Peyer's patch (tissue), 4 donors: ENCODE measurements around the gene SLC9A3. TPM values are rescaled to one million over a fixed set of nuclear protein-coding genes. Genes with fewer than 3 reads are reported as not detected.

Experiments used
- DNase-seq, 3 donors: peaks; one replicate each; pipeline ENCODE4 v3.0.0-alpha.2; 2017 to 2019
- H3K27ac ChIP-seq, 4 donors: fragments of 200-600 bp; sonication (generic); one replicate each; pipeline ENCODE4 v1.5.1; 2016 to 2019
- H3K27me3 ChIP-seq, 2 donors: fragments of 200-600 bp; sonication (generic); one replicate each; pipeline ENCODE4 v1.5.1; 2019
- H3K36me3 ChIP-seq, 3 donors: fragments of 200-600 bp; sonication (generic); one replicate each; pipeline ENCODE4 v1.5.1; 2016 to 2019
- H3K4me1 ChIP-seq, 4 donors: fragments of 200-600 bp; sonication (generic); one replicate each; pipeline ENCODE4 v1.5.1; 2016 to 2019
- H3K4me3 ChIP-seq, 4 donors: fragments of 200-600 bp; sonication (generic); 1 replicate in 3 of 4; 2 replicates in 1 of 4; pipeline ENCODE4 v1.5.1; 2016 to 2019; ENCODE audit warnings: mild to moderate bottlenecking in 1 of 4
- H3K9me3 ChIP-seq, 4 donors: fragments of 200-600 bp; sonication (generic); one replicate each; pipeline ENCODE4 v1.5.1; 2016 to 2019; ENCODE audit warnings: mild to moderate bottlenecking in 1 of 4
- CTCF ChIP-seq, 6 experiments: fragments of 450-650 bp in 4 of 6; fragments of 200-600 bp in 2 of 6; sonication (generic) in 1 of 6; IDR thresholded peaks; one replicate each; pipeline ENCODE4 v1.5.1; 2017 to 2019; ENCODE audit warnings: antibody characterized with exemption in 6 of 6, mild to moderate bottlenecking in 3 of 6, moderate library complexity in 1 of 6
- POLR2A ChIP-seq, 2 donors: fragments of 450-650 bp; IDR thresholded peaks; one replicate each; pipeline ENCODE4 v1.5.1; 2017; ENCODE audit warnings: antibody characterized with exemption in 2 of 2, mild to moderate bottlenecking in 2 of 2, moderate library complexity in 2 of 2
- total RNA-seq, 4 donors: library from RNA; depleted of rRNA; stranded (reverse); fragments of >200 nt; gene quantifications; one replicate each; pipeline ENCODE4 v1.1.0, GENCODE V29; 2016

The SLC9A3 gene
- total RNA-seq, 4 donors from 2014 or later = 16.5 to 320 (median 283) TPM

- TF ChIP-seq CTCF (IDR thresholded peaks at IDR 0.05) (no peak), POLR2A (IDR thresholded peaks at IDR 0.05) (no peak)
- H3K4me3 ChIP-seq = no peak overlapping the region
- H3K27me3 ChIP-seq = no peaks in the 10 kb centered on the region
- peaks cover 0 to 6% (median 0%) of the 10 kb centered on the region in 3 donors for H3K36me3 ChIP-seq
- H3K27ac ChIP-seq = no peak overlapping the region
- DNase-seq = no peak
- no peaks in the 10 kb centered on the region for H3K9me3 ChIP-seq
- peaks cover 0 to 7% (median 0%) of the 10 kb centered on the region in 4 donors for H3K4me1 ChIP-seq
Observed at GRCh38 chr5:482506-482905, 41.7 kb downstream of the SLC9A3 start.

DNA sequence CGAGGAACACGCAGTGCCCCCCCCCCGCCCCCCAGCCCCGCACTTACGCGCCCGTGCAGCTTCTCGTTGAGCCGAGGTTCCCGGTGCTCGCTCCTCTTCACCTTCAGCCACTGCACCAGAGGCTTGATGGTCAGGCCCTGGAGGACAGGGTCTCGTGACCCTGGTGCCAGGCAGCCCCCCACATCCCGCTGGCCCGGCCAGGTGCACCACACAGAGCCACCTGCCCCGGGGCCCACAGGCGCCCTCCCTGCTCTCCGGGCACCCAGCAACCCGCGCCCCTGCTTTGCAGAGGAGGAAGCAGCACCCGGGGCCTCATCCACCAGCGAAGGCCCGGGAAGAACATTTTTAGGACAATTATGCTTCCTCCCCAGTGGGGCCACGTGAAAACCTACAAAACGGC is 42.2 kb downstream of the SLC9A3 start:
- no peak overlapping the region for H3K27ac ChIP-seq
- H3K27me3 ChIP-seq = no peaks in the 10 kb centered on the region
- H3K9me3 ChIP-seq = no peaks in the 10 kb centered on the region
- peaks cover 0 to 6% (median 0%) of the 10 kb centered on the region in 3 donors for H3K36me3 ChIP-seq
- TF ChIP-seq CTCF (IDR thresholded peaks at IDR 0.05) (no peak), POLR2A (IDR thresholded peaks at IDR 0.05) (no peak)
- H3K4me1 ChIP-seq = peaks cover 0 to 7% (median 0%) of the 10 kb centered on the region in 4 donors
- no peak overlapping the region for H3K4me3 ChIP-seq
- DNase-seq = no peak

DNA sequence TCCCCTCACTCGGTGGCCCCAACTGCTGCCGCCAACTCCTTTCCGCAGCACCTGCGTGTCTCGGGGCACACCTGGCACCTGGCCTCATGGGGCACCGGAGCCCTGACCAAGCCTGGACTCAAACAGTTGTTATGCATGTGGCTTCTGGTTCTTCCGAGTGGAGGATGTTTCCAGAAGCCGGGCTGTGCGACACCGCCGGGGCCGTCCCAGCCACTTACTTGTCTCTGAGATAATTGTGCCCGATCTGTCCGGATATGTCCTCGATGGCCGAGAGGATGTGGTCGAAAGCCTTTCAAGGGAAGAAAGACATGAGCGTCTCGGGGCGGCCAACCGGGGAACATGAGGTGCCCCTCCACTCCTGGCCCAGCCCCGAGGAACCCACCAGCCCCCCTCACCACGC is 42.9 kb downstream of the SLC9A3 start:
- no peaks in the 10 kb centered on the region for H3K27me3 ChIP-seq
- H3K4me1 ChIP-seq = peaks cover 0 to 9% (median 0%) of the 10 kb centered on the region in 4 donors
- H3K4me3 ChIP-seq = no peak overlapping the region
- H3K36me3 ChIP-seq = peaks cover 0 to 6% (median 0%) of the 10 kb centered on the region in 3 donors
- no peak overlapping the region for H3K27ac ChIP-seq
- no peak for DNase-seq
- TF ChIP-seq CTCF (IDR thresholded peaks at IDR 0.05) (no peak), POLR2A (IDR thresholded peaks at IDR 0.05) (no peak)
- H3K9me3 ChIP-seq = no peaks in the 10 kb centered on the region

GRCh38 chr5:479566-480319 is 44.5 kb downstream of the SLC9A3 start:
- DNase-seq = no peak
- TF ChIP-seq CTCF (IDR thresholded peaks at IDR 0.05) (no peak), POLR2A (IDR thresholded peaks at IDR 0.05) (no peak)
- Histone ChIP-seq H3K27me3 (no peaks in the 10 kb centered on the region), H3K4me1 (peaks cover 0 to 18% (median 4%) of the 10 kb centered on the region in 4 donors), H3K4me3 (no peak overlapping the region), H3K9me3 (no peaks in the 10 kb centered on the region), H3K27ac (no peak overlapping the region), H3K36me3 (peaks cover 0 to 6% (median 0%) of the 10 kb centered on the region in 3 donors)

DNA sequence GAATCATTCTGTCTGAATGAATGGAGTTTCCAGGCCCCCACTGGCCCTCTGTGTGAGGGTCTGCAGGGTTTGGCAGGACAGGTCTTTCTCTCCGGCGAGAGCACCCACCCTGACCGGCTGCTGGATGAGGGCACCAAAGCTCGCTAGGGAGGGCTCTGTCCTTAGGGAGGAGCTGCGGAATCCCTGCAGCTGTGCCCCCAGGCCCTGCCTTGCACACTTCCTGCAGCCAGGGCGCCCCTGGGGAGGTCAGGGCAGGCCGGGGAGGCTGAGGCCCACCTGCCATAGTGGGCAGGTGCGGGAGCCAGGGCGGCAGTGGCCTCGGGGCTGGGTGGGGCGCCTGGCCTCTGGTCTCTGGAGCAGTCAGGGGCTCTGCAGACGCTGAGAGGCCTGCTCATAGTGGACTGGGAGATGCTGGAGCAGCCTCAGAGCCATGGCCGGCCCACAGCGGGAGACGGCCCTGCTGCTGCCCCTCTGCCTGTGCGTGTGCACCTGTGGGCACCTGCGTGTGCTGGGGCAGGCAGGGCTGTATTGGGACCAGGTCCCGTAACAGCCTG is 45.2 kb downstream of the SLC9A3 start:
- peaks cover 0 to 6% (median 0%) of the 10 kb centered on the region in 3 donors for H3K36me3 ChIP-seq
- no peak overlapping the region for H3K27ac ChIP-seq
- no peaks in the 10 kb centered on the region for H3K9me3 ChIP-seq
- H3K27me3 ChIP-seq = no peaks in the 10 kb centered on the region
- H3K4me3 ChIP-seq = no peak overlapping the region
- no peak for TF ChIP-seq CTCF (IDR thresholded peaks at IDR 0.05)
- TF ChIP-seq POLR2A (IDR thresholded peaks at IDR 0.05) = no peak
- DNase-seq = no peak
- H3K4me1 ChIP-seq = peaks cover 0 to 19% (median 5%) of the 10 kb centered on the region in 4 donors
